Daoy (cell line): ENCODE data around the gene NR5A2. TPM values are rescaled to one million over a fixed set of nuclear protein-coding genes. Genes with fewer than 3 reads are reported as not detected.

Source experiments
- DNase-seq: peaks from one replicate; pipeline ENCODE4 v3.0.0-alpha.2; 2015; ENCODE audit warnings: low read depth
- total RNA-seq: library from RNA; depleted of rRNA; stranded (reverse); fragments of >200 nt; shearing (Covaris generic); gene quantifications from 2 replicates; pipeline ENCODE4 v1.2.3, GENCODE V29; 2014

The NR5A2 gene
- total RNA-seq, 1 experiment from 2014 or later: 0.23 TPM

- DNase-seq: no peak
These were observed 177.9 kb downstream of the NR5A2 start for GRCh38 chr1:200205216-200205995.

- DNase-seq: peak; percentile 42
These were observed 178.8 kb downstream of the NR5A2 start for GRCh38 chr1:200206340-200206739.

GRCh38 chr1:200206761-200207160 is 179.3 kb downstream of the NR5A2 start:
- peak; percentile 27 for DNase-seq

- DNase-seq: peak; percentile 63
These were observed 180.2 kb downstream of the NR5A2 start for GRCh38 chr1:200207711-200208126.

- peak; percentile 43 for DNase-seq
These were observed 183.6 kb downstream of the NR5A2 start for GRCh38 chr1:200211157-200211556.

GRCh38 chr1:200213392-200213791 is 185.9 kb downstream of the NR5A2 start:
- no peak for DNase-seq

GRCh38 chr1:200213921-200214320 is 186.4 kb downstream of the NR5A2 start:
- DNase-seq: no peak

GRCh38 chr1:200215350-200215749 is 187.8 kb downstream of the NR5A2 start:
- no peak for DNase-seq

- DNase-seq: no peak
These were observed 190.2 kb downstream of the NR5A2 start for GRCh38 chr1:200217703-200218102.

- DNase-seq: no peak
These were observed 194.2 kb downstream of the NR5A2 start for GRCh38 chr1:200221614-200222282.

GRCh38 chr1:200223207-200223606 is 195.7 kb downstream of the NR5A2 start:
- DNase-seq: no peak

- no peak for DNase-seq
These were observed 196.1 kb downstream of the NR5A2 start for GRCh38 chr1:200223613-200224012.

GRCh38 chr1:200224315-200224714 is 196.8 kb downstream of the NR5A2 start:
- DNase-seq: peak; percentile 56

GRCh38 chr1:200226268-200226968 is 198.9 kb downstream of the NR5A2 start:
- no peak for DNase-seq

GRCh38 chr1:200226969-200227303 is 199.4 kb downstream of the NR5A2 start:
- no peak for DNase-seq
